Adipose tissue (tissue), 3 donors: ENCODE data around the gene DDAH2. TPM values are rescaled to one million over a fixed set of nuclear protein-coding genes. Genes with fewer than 3 reads are reported as not detected.
"Not testable (repeated sequence)": the region's sequence is repeated elsewhere in the genome, so short reads cannot be mapped to it uniquely, and the experiment has no call there.

ENCODE experiments used
- H3K27ac ChIP-seq: one replicate; pipeline ENCODE4 v1.5.1; 2013; ENCODE audit warnings: low read depth, low read length
- WGBS, 3 donors: extraction: QIAGEN DNeasy Blood & Tissue Kit; methylation state at CpG; one replicate each; pipeline ENCODE4 v1.1.7; 2013; 5-methylcytosine and 5-hydroxymethylcytosine counted together
- polyA plus RNA-seq, 3 donors: library from polyadenylated mRNA; stranded (reverse); fragments of 200-250 nt; gene quantifications; one replicate each; pipeline ENCODE4 v1.2.3, GENCODE V29; 2013
- donor health status: healthy with polysubstance abuse.
- donor health status: Bipolar disorder and iron deficiency.
- donor health status: healthy.

DDAH2 gene
- polyA plus RNA-seq, 3 donors = 21.9 to 213 (median 122) TPM

GRCh38 chr6:31721351-31722020 is 7.6 kb downstream of the DDAH2 start, which contains the start of gene LY6G6C:
Gene LY6G6C (minus strand): TSS chr6:31721746. CDS start chr6:31721679, 67 bp downstream.
- H3K27ac ChIP-seq = no peak within 1 kb of the TSS
- WGBS, 3 donors = 80 to 92% (median 88%) methylated on average over 4 of the region's 4 CpGs

GRCh38 chr6:31720196-31720770 is 8.8 kb downstream of the DDAH2 start:
- H3K27ac ChIP-seq = no peak overlapping the region
- WGBS, 3 donors = 80 to 84% (median 81%) methylated on average over 5 of the region's 5 CpGs

GRCh38 chr6:31719001-31719400 is 10.1 kb downstream of the DDAH2 start:
- no peak overlapping the region for H3K27ac ChIP-seq
- WGBS, 3 donors = 80 to 91% (median 84%) methylated on average over 5 to 6 of the region's 6 CpGs

GRCh38 chr6:31718265-31718664 is 10.8 kb downstream of the DDAH2 start:
- 63 to 85% (median 84%) methylated on average over 1 of the region's 1 CpG for WGBS, 3 donors
- H3K27ac ChIP-seq = no peak overlapping the region

GRCh38 chr6:31717499-31718222 is 11.4 kb downstream of the DDAH2 start:
- H3K27ac ChIP-seq = no peak overlapping the region
- WGBS, 3 donors = 58 to 81% (median 69%) methylated on average over 10 of the region's 10 CpGs

- WGBS, 3 donors = 75 to 80% (median 76%) methylated on average over 16 of the region's 16 CpGs
- H3K27ac ChIP-seq = no peak within 1 kb of the TSS
These were observed 13.8 kb downstream of the DDAH2 start, which contains the start of gene LY6G6D for GRCh38 chr6:31715022-31715958. Gene LY6G6D (plus strand): TSS chr6:31715348. CDS start chr6:31715356, 8 bp downstream.

GRCh38 chr6:31713991-31714684 is 15.0 kb downstream of the DDAH2 start:
- H3K27ac ChIP-seq = no peak overlapping the region
- 53 to 55% (median 54%) methylated on average over 5 of the region's 5 CpGs for WGBS, 3 donors

GRCh38 chr6:31713465-31713864 is 15.6 kb downstream of the DDAH2 start:
- WGBS, 3 donors = 66 to 78% (median 76%) methylated on average over 4 of the region's 4 CpGs
- no peak overlapping the region for H3K27ac ChIP-seq

- WGBS, 3 donors = 76 to 80% (median 77%) methylated on average over 6 to 8 of the region's 8 CpGs
- H3K27ac ChIP-seq = no peak overlapping the region
These were observed 16.8 kb downstream of the DDAH2 start for GRCh38 chr6:31712296-31712695.

GRCh38 chr6:31711233-31711632 is 17.9 kb downstream of the DDAH2 start:
- WGBS, 3 donors = 40 to 62% (median 43%) methylated on average over 8 of the region's 8 CpGs
- H3K27ac ChIP-seq = no peak overlapping the region

GRCh38 chr6:31710523-31711219 is 18.4 kb downstream of the DDAH2 start:
- no peak overlapping the region for H3K27ac ChIP-seq
- 47 to 66% (median 66%) methylated on average over 5 of the region's 5 CpGs for WGBS, 3 donors

GRCh38 chr6:31709157-31709556 is 19.9 kb downstream of the DDAH2 start:
- H3K27ac ChIP-seq = not testable (repeated sequence)
- WGBS, 3 donors = 85 to 90% (median 89%) methylated on average over 11 of the region's 11 CpGs

GRCh38 chr6:31708224-31708623 is 20.9 kb downstream of the DDAH2 start:
- 89 to 98% (median 97%) methylated on average over 3 of the region's 3 CpGs for WGBS, 3 donors
- no peak overlapping the region for H3K27ac ChIP-seq

GRCh38 chr6:31707701-31708100 is 21.4 kb downstream of the DDAH2 start:
- no peak overlapping the region for H3K27ac ChIP-seq
- 76 to 86% (median 85%) methylated on average over 10 of the region's 10 CpGs for WGBS, 3 donors

- no peak within 1 kb of the TSS for H3K27ac ChIP-seq
- 50 to 60% (median 55%) methylated on average over 3 of the region's 3 CpGs for WGBS, 3 donors
These were observed 22.5 kb downstream of the DDAH2 start, which contains the start of gene LY6G6F for GRCh38 chr6:31706599-31706998. Gene LY6G6F (plus strand): TSS chr6:31706866. CDS start chr6:31706907, 41 bp downstream.

- no peak overlapping the region for H3K27ac ChIP-seq
- WGBS, 3 donors = 89 to 92% (median 90%) methylated on average over 5 to 6 of the region's 6 CpGs
These were observed 23.2 kb downstream of the DDAH2 start for GRCh38 chr6:31705931-31706330.
